Coronary artery (tissue), 2 donors: ENCODE measurements around the gene MBNL1.

ENCODE experiments used
- DNase-seq: peaks from one replicate; pipeline ENCODE4 v3.0.0-alpha.2; 2017; ENCODE audit warnings: low spot score
- H3K27ac ChIP-seq, 2 donors: fragments of 200-600 bp; sonication (generic); one replicate each; pipeline ENCODE4 v1.5.1; 2016 to 2019
- H3K4me3 ChIP-seq: fragments of 200-600 bp; sonication (generic); 2 replicates; pipeline ENCODE4 v1.5.1; 2016; ENCODE audit warnings: mild to moderate bottlenecking, moderate library complexity
- TF ChIP-seq, protein P1 (sequence below): fragments of 200-600 bp; sonication (generic); IDR thresholded peaks from one replicate; pipeline ENCODE4 v1.5.1; 2019; ENCODE audit warnings: antibody characterized with exemption

Gene MBNL1

DNA sequence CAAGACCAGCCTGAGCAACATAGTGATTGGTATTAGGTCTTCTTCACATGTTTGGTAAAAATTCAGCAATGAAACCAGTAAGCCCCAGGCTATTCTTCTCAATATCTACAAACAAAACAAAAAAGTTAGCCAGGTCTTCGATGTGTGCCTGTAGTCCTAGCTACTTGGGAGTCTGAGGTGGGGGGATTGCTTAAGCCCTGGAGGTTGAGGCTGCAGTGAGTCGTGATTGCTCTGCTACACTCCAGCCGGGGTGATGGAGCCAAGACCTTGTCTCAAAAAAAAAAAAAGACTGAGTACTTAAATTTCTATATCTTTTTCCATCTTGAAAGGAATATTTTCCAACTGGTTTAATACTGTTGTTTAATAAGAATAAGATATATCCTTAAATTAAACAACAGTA lies 106.8 kb downstream of the MBNL1 start:
- TF ChIP-seq, protein P1, sequence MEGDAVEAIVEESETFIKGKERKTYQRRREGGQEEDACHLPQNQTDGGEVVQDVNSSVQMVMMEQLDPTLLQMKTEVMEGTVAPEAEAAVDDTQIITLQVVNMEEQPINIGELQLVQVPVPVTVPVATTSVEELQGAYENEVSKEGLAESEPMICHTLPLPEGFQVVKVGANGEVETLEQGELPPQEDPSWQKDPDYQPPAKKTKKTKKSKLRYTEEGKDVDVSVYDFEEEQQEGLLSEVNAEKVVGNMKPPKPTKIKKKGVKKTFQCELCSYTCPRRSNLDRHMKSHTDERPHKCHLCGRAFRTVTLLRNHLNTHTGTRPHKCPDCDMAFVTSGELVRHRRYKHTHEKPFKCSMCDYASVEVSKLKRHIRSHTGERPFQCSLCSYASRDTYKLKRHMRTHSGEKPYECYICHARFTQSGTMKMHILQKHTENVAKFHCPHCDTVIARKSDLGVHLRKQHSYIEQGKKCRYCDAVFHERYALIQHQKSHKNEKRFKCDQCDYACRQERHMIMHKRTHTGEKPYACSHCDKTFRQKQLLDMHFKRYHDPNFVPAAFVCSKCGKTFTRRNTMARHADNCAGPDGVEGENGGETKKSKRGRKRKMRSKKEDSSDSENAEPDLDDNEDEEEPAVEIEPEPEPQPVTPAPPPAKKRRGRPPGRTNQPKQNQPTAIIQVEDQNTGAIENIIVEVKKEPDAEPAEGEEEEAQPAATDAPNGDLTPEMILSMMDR = no peak
- H3K4me3 ChIP-seq = no peak overlapping the region
- peak overlapping the region; percentile 44 to 61 for H3K27ac ChIP-seq
- DNase-seq = no peak

DNA sequence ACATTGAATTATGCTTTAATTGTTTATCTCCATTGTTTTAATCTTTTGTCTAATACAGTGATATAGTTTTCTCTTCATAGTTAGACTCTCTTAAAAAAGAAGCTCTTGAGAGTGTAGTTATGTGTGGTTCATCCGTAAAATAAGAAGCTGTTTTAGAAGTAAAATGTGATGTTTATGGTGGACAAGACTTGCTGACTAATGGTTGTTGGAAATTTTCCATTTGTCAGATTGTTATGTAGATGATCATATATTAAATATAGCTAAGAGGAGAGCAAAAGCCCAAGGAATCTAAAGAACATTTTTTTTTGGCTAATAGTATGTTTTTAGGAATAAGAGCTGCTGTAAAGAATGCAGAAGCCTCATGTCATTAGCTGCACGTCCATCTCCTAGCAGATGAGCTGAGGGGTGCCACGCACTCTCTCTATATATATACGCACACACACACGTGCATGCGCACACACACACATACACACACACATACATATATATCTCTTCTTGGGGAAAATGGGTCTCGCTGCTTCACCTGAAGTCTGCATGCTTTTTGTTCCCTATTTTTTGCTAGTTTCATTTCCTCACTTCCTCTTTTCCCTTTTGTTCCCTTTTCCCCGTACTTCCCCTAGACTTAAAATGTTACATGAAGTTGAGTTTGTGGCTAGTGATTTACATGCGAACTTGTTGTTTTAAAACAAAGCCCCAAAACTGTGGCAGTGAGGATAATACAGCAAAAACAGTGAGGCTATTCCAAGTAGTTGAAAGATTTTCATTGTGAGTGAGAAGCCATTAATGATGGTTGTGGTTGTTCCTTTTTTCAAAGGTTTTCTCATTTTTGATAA lies 107.8 kb downstream of the MBNL1 start:
- H3K4me3 ChIP-seq = peak overlapping the region; percentile 20

DNA sequence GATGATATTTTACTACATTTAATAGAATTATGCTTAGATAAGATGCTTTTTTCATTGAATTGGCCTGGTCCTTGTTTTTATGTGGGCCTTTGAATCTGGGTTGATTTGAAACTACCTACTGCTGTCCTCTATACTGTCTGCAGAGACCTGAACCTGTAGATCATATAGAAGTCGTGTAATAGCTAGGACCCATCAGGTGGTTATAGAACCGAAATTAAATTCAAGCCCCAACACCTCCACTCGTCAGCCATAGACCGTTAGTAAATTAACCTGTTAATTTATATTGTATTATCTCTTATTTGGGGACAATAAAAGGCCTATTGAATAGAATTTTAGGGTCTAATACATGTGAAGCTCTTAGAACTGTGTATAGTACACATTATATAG lies 108.4 kb downstream of the MBNL1 start:
- Histone ChIP-seq H3K4me3 (no peak overlapping the region), H3K27ac (peak overlapping the region; percentile 2 to 61)
- DNase-seq = no peak
- TF ChIP-seq, protein P1 = no peak

More for the DNA sequence above, 107.8 kb downstream of the MBNL1 start:
- TF ChIP-seq, protein P1 = no peak
- no peak for DNase-seq
- peak overlapping the region; percentile 61 to 72 for H3K27ac ChIP-seq

DNA sequence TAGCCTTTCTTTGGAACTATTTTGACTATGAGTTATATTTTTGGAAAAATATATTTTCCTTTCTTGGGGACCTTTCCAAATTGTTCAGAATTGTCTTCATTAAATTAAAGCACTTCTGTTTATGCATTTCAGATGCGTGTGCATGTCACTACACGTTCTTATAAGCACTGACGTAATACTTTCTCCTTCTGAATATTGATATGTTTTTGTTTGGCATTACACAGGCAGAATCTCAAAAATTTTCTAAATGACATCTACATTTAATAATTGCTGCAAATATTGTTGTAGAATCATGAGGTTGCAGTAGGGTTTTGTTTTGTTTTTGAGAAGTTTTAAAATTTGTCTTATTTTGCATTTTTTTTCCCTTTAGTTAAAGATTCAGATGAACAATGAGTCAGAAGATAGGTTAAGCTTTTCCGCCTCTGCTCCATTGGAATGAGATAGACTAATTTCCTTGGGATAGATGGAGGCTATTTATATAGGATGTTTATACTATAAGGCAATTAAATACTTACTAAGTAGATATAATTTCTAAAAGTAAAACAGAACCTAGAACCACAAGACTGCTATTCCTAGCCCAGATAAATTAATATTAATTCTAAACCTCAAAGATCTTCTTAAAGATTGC lies 110.8 kb downstream of the MBNL1 start:
- TF ChIP-seq, protein P1 = no peak
- DNase-seq = no peak
- peak overlapping the region; percentile 56 to 62 for H3K27ac ChIP-seq
- H3K4me3 ChIP-seq = no peak overlapping the region

DNA sequence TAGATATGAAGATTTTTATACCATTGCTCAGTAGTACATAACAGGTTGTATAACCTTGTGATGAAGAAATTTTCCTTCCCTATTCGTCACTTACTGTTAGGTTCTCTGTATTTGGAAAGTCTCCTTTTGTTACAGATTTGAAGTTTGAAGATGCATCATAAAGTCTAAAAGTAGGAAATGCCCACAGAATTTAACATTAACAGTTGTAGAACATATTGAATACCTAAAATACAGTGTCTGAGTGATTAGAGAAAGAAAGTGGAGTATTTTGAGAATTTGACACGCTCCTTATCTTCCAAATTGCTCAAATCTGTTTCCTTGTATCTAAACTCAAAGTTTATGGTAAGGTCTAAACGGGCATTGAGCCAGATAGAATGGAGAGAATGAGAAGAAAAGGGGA lies 111.3 kb downstream of the MBNL1 start:
- Histone ChIP-seq H3K4me3 (peak overlapping the region; percentile 27), H3K27ac (peak overlapping the region; percentile 56 to 62)
- DNase-seq = no peak
- TF ChIP-seq, protein P1 = no peak

DNA sequence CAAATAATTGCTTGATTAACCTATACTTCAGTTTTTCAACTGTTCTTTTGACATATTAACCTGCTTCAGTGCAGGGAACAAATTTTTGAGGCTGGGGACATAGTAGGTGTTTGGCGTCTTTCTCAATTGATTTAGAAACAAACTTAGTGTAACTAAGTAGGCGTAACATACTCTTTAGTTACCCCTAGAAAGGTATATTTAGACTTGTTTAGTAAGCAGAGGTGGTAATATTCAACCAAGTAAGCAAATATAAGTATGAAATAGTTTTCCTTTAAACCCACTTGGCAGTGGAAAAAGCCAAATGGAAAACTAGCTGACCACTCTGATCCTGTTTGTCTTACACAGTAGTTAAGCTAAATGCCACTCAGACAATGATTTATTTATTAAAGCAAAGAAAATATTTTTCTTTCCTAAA lies 113.2 kb downstream of the MBNL1 start:
- Histone ChIP-seq H3K27ac (peak overlapping the region; percentile 46 to 70), H3K4me3 (peak overlapping the region; percentile 40)
- DNase-seq = no peak

More for the DNA sequence above, 113.2 kb downstream of the MBNL1 start:
- TF ChIP-seq, protein P1 = no peak
